OCI-LY1 (cell line): ENCODE results near the gene SLC26A2.

Source experiments
- CTCF ChIP-seq: fragments of 200-600 bp; sonication (generic), shearing (Covaris generic); IDR thresholded peaks from 2 replicates; pipeline ENCODE4 v1.5.1; 2017; ENCODE audit warnings: mild to moderate bottlenecking, antibody characterized with exemption, low read length, moderate library complexity, mixed read lengths
- EZH2 ChIP-seq: fragments of 200-600 bp; sonication (generic), shearing (Covaris generic); IDR thresholded peaks from 2 replicates; pipeline ENCODE4 v1.8.0; 2017; ENCODE audit warnings: borderline replicate concordance, mixed run types, mild to moderate bottlenecking, antibody characterized with exemption, low read length, moderate library complexity, mixed read lengths

- TF ChIP-seq CTCF: no peak
- no peak for TF ChIP-seq EZH2
Observed at GRCh38 chr5:149966946-149967345, 6.4 kb downstream of the SLC26A2 start.
